DOHH2 (cell line): ENCODE measurements around the gene EDN1.

ENCODE experiments used
- EZH2phosphoT487 ChIP-seq: fragments of 200-600 bp; sonication (generic); IDR thresholded peaks from 2 replicates; pipeline ENCODE4 v1.6.1; 2017; ENCODE audit warnings: borderline replicate concordance, mild to moderate bottlenecking, antibody characterized with exemption, low read length, moderate library complexity, mixed read lengths
- TF ChIP-seq, protein P1 (sequence below): fragments of 200-600 bp; sonication (generic); IDR thresholded peaks from one replicate; pipeline ENCODE4 v1.5.1; 2014; ENCODE audit warnings: antibody characterized with exemption, mild to moderate bottlenecking, low read depth, low read length; ENCODE audit not compliant: poor library complexity, severe bottlenecking

DNA sequence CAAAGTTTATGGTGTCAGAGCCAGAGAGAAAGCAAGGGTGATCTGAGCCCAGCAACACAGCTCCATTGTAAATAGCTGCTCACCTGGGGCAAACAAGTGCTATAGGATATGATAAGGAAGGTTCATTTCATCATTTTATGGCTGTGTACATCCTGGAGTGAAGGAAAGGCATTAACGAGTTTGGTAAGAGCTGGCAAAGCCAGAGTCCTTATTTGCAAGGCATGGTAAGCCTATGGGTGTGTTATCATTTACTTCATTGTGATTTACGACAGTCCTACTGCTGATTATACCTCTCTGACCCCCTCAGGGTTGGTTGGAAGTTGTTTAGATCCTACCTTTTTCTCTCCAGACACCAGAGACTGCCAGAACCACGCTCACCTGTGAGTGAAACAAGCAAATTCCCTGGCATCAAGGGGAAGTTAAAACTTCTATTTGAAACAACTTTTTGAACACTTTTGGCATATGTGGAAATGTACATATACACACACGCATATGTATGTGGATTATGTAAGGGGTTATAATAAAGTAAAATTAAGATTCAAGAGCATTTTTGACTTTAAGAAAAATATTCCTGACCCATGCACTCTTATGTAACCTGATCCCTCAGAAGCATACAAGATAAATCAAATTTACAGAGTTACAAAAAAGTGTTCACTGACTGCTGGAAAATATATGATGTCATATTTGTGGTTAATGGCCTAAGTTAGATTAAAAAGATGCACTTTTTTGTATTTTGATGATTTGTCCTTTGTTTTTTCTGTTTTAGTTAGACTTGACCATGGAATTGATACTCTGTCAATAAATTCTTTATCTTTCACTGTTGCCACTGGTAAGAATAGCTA is 40.4 kb upstream of the EDN1 start:
- TF ChIP-seq, protein P1, sequence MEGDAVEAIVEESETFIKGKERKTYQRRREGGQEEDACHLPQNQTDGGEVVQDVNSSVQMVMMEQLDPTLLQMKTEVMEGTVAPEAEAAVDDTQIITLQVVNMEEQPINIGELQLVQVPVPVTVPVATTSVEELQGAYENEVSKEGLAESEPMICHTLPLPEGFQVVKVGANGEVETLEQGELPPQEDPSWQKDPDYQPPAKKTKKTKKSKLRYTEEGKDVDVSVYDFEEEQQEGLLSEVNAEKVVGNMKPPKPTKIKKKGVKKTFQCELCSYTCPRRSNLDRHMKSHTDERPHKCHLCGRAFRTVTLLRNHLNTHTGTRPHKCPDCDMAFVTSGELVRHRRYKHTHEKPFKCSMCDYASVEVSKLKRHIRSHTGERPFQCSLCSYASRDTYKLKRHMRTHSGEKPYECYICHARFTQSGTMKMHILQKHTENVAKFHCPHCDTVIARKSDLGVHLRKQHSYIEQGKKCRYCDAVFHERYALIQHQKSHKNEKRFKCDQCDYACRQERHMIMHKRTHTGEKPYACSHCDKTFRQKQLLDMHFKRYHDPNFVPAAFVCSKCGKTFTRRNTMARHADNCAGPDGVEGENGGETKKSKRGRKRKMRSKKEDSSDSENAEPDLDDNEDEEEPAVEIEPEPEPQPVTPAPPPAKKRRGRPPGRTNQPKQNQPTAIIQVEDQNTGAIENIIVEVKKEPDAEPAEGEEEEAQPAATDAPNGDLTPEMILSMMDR, result no peak
- no peak for TF ChIP-seq EZH2phosphoT487
